Measurements from ENCODE around the gene EDN3.

EDN3 gene

GRCh38 chr20:59365611-59366285 is 65.3 kb downstream of the EDN3 start:
- FAIRE-seq, result peak; percentile 98

GRCh38 chr20:59371431-59371830 is 71.0 kb downstream of the EDN3 start:
- FAIRE-seq, result no peak

GRCh38 chr20:59374261-59374660 is 73.8 kb downstream of the EDN3 start:
- FAIRE-seq, result no peak

GRCh38 chr20:59375541-59375940 is 75.1 kb downstream of the EDN3 start:
- no peak for FAIRE-seq
